SIG-M5 treated with dmso at 0.1 percent for 504 hours (cell line): ENCODE data around the gene ZNF526.

Experiments used
- DNase-seq: peaks from one replicate; lab custom pipeline; 2025; ENCODE audit not compliant: unreplicated experiment; lab: John Stamatoyannopoulos, UW

ZNF526 gene

GRCh38 chr19:42219812-42220750 lies at the start of gene ZNF526:
Gene ZNF526 (plus strand): TSS chr19:42220312. CDS start chr19:42224404, 4,092 bp downstream.
- peak; percentile 93 for DNase-seq

DNA sequence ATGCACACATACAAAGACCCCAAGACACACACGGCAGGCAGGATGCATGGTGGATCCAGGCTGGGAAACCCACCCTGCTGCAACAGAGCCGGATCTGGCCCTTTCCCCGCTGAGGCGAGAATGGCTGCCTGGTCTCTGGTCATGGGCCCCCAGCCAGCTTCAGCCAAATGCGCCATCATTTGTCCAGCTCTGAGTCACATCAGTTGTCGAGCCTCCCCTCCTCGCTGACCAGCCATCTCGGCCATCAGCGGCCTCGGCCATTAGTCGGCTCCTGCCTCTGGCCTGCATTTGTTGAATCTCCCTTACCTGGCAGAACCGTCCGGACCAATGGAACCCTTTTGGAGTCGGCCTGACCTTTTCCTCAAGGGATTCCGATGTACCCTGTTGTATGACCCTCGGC lies 49.4 kb upstream of the ZNF526 start:
- DNase-seq = no peak

DNA sequence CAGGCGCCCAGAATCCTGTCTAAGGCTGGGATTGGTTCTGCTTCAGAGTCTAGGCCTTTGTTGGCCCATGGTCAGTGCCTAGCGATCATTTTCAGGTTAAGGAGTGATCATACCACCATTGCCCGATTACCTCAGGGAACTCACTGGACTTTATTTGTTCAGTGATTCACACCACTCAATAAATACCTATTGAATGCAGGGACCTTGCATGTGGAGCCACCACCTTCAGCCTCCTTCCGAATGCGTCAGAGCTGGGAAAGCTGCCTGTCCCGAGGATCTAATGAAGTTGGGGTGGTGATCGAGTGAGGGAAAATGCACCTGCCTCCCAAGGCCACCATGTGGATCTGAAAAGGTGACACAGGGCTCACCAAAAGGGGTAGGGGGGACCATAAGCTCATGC lies 47.9 kb upstream of the ZNF526 start:
- no peak for DNase-seq

DNA sequence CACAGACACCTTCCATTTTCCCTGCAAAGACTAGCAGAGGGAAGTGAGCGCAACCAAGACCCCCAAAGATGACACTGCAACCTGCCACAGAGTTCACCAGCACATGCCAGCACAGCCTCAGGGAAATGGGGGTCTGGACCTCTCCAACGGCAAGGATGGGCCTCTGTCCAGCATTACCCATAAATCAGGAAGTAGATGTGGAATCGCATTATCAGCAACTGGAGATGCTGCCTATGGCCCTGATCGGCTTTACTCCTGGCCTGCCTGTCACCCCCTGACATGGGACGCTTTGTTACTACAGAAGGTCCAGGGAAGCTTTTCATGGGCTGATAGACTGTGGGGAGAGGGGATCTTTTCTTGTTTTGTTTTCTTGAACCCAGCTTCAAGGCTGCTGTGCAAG lies 46.4 kb upstream of the ZNF526 start:
- DNase-seq = no peak

DNA sequence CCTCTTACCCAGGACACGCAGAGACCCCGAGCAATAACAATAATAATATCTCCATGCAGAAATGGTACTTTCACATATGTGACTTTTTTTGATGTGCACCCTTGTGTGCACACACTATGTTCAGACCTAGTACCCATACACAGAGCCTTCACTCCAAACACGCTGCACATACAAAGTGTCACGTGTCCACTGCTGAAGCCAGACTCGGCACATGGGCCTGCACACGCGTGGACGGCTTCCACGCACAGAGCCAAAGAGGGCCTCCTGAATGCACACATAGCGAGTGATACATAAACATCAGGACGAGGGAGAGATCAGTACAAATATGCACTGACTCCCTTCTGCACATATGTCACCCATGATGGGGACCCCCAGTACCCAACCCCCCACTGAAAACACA lies 45.9 kb upstream of the ZNF526 start:
- DNase-seq = no peak

GRCh38 chr19:42174958-42175734 lies 45.0 kb upstream of the ZNF526 start:
- no peak for DNase-seq

- DNase-seq = no peak
Observed at GRCh38 chr19:42175952-42176648, 44.0 kb upstream of the ZNF526 start.

DNA sequence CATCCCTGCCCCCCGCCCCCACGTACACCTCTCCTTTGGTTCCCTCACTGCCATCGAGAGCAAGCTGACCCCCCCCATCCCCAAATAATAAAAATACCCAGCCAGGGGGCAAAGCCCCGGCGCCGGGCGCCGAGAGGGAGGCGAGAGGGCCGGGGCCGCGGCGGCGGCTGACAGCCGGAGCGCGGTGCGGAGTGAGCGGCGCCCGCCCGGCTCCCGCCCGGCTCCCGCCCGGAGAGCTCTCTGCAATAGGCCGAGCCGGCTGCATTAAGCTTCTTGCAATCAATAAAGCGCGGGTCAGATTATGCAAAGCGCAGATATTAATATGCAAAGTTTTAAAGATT lies 43.5 kb upstream of the ZNF526 start:
- DNase-seq = peak; percentile 47

DNA sequence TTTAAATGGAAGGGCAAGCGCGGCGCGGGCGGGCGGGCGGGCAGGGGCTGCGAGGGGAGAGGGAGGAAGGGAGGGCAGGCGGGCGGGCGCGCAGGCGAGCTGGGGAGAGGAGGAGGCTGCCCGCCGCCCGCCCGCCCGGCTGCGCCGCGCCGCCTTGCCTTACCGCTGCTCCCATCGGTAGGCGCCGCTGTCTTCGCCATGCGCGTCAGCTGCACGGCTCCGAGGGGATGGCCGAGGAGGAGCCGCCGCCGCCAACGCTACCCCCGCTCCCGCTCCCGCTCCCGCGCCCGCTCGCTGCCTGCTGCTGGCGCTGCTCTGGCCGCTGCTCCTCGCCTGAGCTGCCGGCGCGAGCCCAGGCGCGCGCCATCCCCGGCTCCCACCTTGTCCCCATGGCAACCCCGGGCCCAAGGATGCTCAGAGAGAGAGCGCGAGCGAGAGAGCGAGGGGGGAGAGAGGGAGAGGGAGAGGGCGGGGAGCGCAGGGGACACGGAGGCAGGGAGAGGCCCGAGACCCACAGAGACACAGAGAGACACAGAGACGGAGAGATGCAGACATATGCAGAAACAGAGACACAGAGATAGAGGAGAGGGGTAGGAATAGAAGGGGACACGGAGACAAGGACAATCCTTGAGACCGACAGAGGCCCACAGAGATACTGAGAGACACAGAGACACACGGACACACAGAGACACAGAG lies 43.0 kb upstream of the ZNF526 start:
- DNase-seq = peak; percentile 60

GRCh38 chr19:42177686-42178019 lies 42.5 kb upstream of the ZNF526 start:
- no peak for DNase-seq

DNA sequence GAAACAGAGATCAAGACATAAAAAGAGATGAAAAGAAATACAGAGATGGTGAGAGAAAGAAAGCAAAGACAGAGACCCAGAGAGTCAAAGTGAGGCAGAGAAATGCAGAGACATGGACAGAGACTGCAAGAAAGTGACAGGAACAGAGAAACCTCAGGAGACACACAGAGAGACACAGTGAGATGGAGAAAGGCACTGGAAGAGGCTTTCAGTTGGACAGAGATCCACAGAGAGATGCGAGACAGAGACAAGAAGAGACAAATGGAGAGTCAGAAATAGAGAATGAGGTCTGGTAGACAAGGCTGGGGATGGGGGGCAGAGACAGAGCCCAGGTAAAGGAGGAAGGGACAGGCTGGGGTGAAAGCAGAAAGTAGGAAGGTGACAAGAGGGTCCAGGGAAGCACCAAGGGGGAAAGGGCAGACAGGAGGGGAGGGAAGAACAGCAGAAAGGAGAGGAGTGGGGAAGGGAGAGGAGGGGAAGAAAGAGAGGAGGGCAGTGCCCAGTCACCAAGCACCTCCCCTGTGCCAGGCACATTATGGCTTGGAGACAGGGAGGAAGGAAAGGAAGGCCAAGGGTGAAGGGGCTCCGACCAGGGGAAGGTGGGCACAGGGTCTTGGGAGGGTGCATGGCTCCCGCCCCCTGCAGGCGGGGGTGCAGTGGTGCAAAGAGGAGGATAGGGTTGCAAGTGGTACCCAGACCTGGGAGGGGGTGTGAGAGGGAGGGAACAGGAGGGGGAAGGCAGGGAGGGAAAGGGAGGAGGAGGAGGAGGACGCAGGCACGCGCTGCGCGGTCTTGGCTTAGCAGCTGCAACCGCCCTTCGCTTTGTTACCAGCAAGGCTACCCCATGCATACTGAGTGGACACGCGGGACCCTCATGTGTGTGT lies 41.1 kb upstream of the ZNF526 start:
- DNase-seq = no peak

GRCh38 chr19:42184401-42184861 lies 35.7 kb upstream of the ZNF526 start:
- DNase-seq = peak; percentile 40

DNA sequence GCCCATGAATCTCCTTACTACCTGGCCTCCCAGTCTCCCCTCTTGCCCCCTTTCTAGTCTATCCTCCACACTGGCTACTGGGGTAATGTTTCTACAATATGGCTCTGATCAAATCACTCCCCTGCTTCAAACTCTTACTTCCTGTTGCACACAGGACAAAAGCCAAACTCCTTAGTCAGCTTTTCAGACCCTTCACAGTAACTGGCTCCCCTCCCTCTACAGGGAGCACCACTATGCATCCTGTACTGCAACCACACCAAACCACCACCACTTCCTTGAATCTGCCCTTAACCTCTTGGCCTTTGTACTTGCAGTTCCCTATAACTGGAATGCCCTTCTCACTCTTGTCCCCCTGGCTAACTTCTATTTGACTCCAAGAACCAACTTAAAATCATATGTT lies 34.8 kb upstream of the ZNF526 start:
- DNase-seq = no peak

GRCh38 chr19:42188665-42189064 lies 31.4 kb upstream of the ZNF526 start:
- no peak for DNase-seq

- DNase-seq = no peak
Observed at GRCh38 chr19:42189133-42189532, 31.0 kb upstream of the ZNF526 start.

DNA sequence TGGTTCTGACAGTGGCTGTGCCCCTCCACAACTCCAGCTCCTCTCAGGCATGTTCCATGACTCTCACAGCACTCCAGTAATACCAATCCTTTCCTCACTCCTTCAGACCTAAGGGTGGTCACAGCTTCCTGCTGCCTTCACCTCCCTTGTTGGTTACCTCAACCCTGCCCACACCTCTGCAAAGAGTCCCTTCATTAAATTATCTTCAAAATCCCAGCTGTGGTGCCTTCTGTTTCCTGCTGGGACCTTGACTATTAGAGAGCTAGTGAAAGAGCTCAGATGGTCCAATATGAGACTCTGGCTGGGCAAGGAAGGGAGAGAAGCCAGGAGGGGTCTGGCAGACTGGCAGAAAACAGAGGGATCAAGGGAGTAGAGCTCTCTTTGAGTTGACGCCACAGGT lies 28.8 kb upstream of the ZNF526 start:
- DNase-seq = no peak

DNA sequence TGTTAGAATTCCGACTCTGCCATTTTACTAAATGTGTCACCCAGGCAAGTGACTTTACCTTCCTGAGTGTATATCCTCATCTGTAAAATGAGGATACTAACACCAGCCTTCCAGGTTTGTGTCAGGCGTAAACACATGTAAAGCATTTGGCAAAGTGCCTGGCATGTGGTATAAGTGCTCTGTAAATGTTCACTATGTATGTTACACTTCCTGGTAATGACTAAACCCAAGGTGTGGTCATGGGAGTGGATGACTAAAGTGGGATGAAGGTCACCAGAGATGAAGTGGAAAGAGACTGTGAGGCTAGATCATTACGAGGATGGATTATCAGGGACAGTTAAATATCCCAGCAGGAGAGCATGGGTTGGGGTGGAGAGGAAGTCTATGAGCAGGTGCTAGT lies 28.3 kb upstream of the ZNF526 start:
- no peak for DNase-seq

- DNase-seq = no peak
Observed at GRCh38 chr19:42193294-42193693, 26.8 kb upstream of the ZNF526 start.

GRCh38 chr19:42193706-42194105 lies 26.4 kb upstream of the ZNF526 start:
- DNase-seq = no peak
